Left ventricle myocardium inferior (tissue), 1 donor: ENCODE results near the gene NRXN3. TPM values are rescaled to one million over a fixed set of nuclear protein-coding genes. Genes with fewer than 3 reads are reported as not detected.

Experiments
- DNase-seq: peaks from one replicate; pipeline ENCODE4 v3.0.0-alpha.2; 2020
- H3K27ac ChIP-seq: fragments of 200-600 bp; replicated peaks from 2 replicates; pipeline ENCODE4 v1.8.0; 2021
- H3K27me3 ChIP-seq: fragments of 200-600 bp; 2 replicates; pipeline ENCODE4 v1.8.0; 2021; ENCODE audit warnings: low read depth
- H3K36me3 ChIP-seq: fragments of 200-600 bp; 2 replicates; pipeline ENCODE4 v1.8.0; 2021
- H3K4me1 ChIP-seq: fragments of 200-600 bp; 2 replicates; pipeline ENCODE4 v1.8.0; 2021
- H3K4me3 ChIP-seq: fragments of 200-600 bp; 2 replicates; pipeline ENCODE4 v1.8.0; 2021; ENCODE audit warnings: mild to moderate bottlenecking, moderate library complexity
- H3K9me3 ChIP-seq: fragments of 200-600 bp; replicated peaks from 2 replicates; pipeline ENCODE4 v1.8.0; 2021
- CTCF ChIP-seq: fragments of 200-600 bp; IDR thresholded peaks from 2 replicates; pipeline ENCODE4 v1.8.0; 2021; ENCODE audit warnings: antibody characterized with exemption, mild to moderate bottlenecking, borderline replicate concordance
- intact Hi-C: fragments of 100-400 bp; cut with micrococcal nuclease; formaldehyde crosslinking; loops from one replicate; pipeline ENCODE4 v1.11.0; 2022
- total RNA-seq: library from RNA; stranded (reverse); fragmentation: NEBNext Ultra II Directional; extraction: Animal tissue kit (Norgen Biotek cat#: 25700); gene quantifications from one replicate; pipeline ENCODE4 v1.2.1, GENCODE V29; 2021
- donor health status: DM: no; HTN: yes; CAD: no; lungs with severe emphysema.

Gene NRXN3
- total RNA-seq, 1 donor from 2014 or later = 1.2 TPM

GRCh38 chr14:78947681-78948080, 777.5 kb downstream of the NRXN3 start:
- Histone ChIP-seq H3K4me3 (no peak overlapping the region), H3K36me3 (no peaks in the 10 kb centered on the region), H3K4me1 (no peaks in the 10 kb centered on the region), H3K27ac (no peak overlapping the region), H3K27me3 (peaks cover 32% of the 10 kb centered on the region), H3K9me3 (no peaks in the 10 kb centered on the region)
- DNase-seq = no peak
- intact Hi-C loops = no loop called here
- TF ChIP-seq CTCF = no peak

- intact Hi-C loops = no loop called here
- Histone ChIP-seq H3K36me3 (no peaks in the 10 kb centered on the region), H3K27me3 (peaks cover 37% of the 10 kb centered on the region), H3K27ac (no peak overlapping the region), H3K9me3 (no peaks in the 10 kb centered on the region), H3K4me3 (no peak overlapping the region), H3K4me1 (no peaks in the 10 kb centered on the region)
- TF ChIP-seq CTCF = no peak
- DNase-seq = no peak
These were observed 780.5 kb downstream of the NRXN3 start for GRCh38 chr14:78950649-78951048.

GRCh38 chr14:78951602-78952001, 781.4 kb downstream of the NRXN3 start:
- intact Hi-C loops = no loop called here
- Histone ChIP-seq H3K27me3 (peaks cover 39% of the 10 kb centered on the region), H3K36me3 (no peaks in the 10 kb centered on the region), H3K27ac (no peak overlapping the region), H3K4me1 (no peaks in the 10 kb centered on the region), H3K4me3 (no peak overlapping the region), H3K9me3 (no peaks in the 10 kb centered on the region)
- no peak for DNase-seq
- TF ChIP-seq CTCF = no peak

- DNase-seq = peak; percentile 51
- peak; percentile 92 for TF ChIP-seq CTCF
- Histone ChIP-seq H3K9me3 (no peaks in the 10 kb centered on the region), H3K27ac (no peak overlapping the region), H3K4me3 (peak overlapping the region; percentile 46), H3K27me3 (peaks cover 23% of the 10 kb centered on the region), H3K36me3 (no peaks in the 10 kb centered on the region), H3K4me1 (no peaks in the 10 kb centered on the region)
- intact Hi-C loops = loop anchor here (10.0 kb wide), 1 partner anchor 1885 kb away; no protein-coding TSS in a partner anchor
These were observed 789.6 kb downstream of the NRXN3 start for GRCh38 chr14:78959674-78960264.

- Histone ChIP-seq H3K4me1 (no peaks in the 10 kb centered on the region), H3K27ac (no peak overlapping the region), H3K36me3 (no peaks in the 10 kb centered on the region), H3K4me3 (no peak overlapping the region), H3K27me3 (peaks cover 20% of the 10 kb centered on the region), H3K9me3 (no peaks in the 10 kb centered on the region)
- no peak for DNase-seq
- intact Hi-C loops = loop anchor here (10.0 kb wide), 1 partner anchor 1878 kb away; no protein-coding TSS in a partner anchor
- no peak for TF ChIP-seq CTCF
These were observed 797.1 kb downstream of the NRXN3 start for GRCh38 chr14:78967111-78967809.
